Stomach (tissue), 4 donors: ENCODE data around the gene DENND2A.

Experiments used
- EP300 ChIP-seq: sonication (generic); formaldehyde crosslinking; IDR thresholded peaks from one replicate; pipeline ENCODE4 v1.6.1; 2017; ENCODE audit warnings: antibody characterized with exemption
- POLR2A ChIP-seq, 4 donors: fragments of 450-650 bp; IDR thresholded peaks; one replicate each; pipeline ENCODE4 v1.6.1; 2016; ENCODE audit warnings: antibody characterized with exemption in 4 of 4, control low read depth in 2 of 4, mild to moderate bottlenecking in 1 of 4, moderate library complexity in 1 of 4
- POLR2AphosphoS5 ChIP-seq, 3 donors: sonication (generic); formaldehyde crosslinking; IDR thresholded peaks; one replicate each; pipeline ENCODE4 v1.6.1; 2016; ENCODE audit warnings: antibody characterized with exemption in 3 of 3
- TF ChIP-seq, protein P1 (sequence below), 7 experiments: fragments of 450-650 bp in 4 of 7; fragments of 200-600 bp in 3 of 7; sonication (generic) in 3 of 7; IDR thresholded peaks; one replicate each; pipeline ENCODE4 v1.5.1; 2016 to 2019; ENCODE audit warnings: antibody characterized with exemption in 7 of 7, control low read depth in 2 of 7, mild to moderate bottlenecking in 1 of 7

GRCh38 chr7:140546947-140547346 is 93.7 kb downstream of the DENND2A start:
- TF ChIP-seq EP300 (no peak), POLR2A (IDR thresholded peaks at IDR 0.05) (no peak), POLR2AphosphoS5 (IDR thresholded peaks at IDR 0.05) (no peak)
- TF ChIP-seq, protein P1, sequence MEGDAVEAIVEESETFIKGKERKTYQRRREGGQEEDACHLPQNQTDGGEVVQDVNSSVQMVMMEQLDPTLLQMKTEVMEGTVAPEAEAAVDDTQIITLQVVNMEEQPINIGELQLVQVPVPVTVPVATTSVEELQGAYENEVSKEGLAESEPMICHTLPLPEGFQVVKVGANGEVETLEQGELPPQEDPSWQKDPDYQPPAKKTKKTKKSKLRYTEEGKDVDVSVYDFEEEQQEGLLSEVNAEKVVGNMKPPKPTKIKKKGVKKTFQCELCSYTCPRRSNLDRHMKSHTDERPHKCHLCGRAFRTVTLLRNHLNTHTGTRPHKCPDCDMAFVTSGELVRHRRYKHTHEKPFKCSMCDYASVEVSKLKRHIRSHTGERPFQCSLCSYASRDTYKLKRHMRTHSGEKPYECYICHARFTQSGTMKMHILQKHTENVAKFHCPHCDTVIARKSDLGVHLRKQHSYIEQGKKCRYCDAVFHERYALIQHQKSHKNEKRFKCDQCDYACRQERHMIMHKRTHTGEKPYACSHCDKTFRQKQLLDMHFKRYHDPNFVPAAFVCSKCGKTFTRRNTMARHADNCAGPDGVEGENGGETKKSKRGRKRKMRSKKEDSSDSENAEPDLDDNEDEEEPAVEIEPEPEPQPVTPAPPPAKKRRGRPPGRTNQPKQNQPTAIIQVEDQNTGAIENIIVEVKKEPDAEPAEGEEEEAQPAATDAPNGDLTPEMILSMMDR (IDR thresholded peaks at IDR 0.05) = no peak
